ENCODE results near the gene TBC1D14.
"Not testable (repeated sequence)": the region's sequence is repeated elsewhere in the genome, so short reads cannot be mapped to it uniquely, and the experiment has no call there.

TBC1D14 gene

DNA sequence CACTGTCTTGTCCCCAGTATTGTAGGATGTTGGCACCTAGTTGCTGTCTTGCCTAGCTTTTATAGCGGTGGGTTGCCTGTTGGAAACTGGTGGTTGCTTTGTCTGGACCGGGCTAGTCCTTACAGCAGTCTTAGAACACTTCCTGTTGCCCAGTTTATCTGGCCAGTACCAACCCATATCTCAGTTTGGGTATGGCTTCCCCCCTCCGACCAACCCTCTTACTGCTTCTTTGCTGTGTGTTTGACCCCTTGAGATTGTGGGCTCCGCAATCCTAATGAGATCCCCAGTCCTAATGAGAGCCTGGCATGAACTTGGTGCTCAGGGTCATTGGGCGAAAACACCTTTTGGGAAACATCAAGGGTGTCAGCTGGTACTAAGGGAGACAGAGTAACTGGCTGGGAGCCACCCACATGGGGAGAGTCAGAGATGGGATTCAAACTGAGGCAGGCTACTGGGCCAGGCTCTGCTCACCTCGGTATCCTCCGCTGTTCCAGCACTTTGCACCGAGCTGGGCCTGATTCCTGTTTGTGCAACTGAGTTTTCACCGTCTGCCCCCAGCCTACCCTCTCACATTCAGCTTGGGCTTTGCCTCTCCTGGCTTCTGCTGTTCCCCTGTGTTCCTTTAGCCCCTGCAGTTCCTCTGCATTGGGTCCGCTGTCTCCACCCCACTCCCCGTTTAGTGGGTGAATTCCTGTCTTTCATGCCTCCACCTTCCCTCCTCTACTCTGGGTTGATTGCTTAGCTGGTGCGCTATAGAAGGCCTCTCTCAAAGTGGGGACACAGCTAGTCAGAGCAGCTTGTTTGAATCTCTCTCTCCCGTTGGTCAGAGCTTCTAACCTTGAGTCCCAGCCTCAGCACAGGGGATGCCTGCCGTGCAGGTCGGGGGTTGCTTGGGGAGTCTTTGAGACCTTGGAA, 1.6 kb downstream of the TBC1D14 start:
- DNase-seq: no peak

DNA sequence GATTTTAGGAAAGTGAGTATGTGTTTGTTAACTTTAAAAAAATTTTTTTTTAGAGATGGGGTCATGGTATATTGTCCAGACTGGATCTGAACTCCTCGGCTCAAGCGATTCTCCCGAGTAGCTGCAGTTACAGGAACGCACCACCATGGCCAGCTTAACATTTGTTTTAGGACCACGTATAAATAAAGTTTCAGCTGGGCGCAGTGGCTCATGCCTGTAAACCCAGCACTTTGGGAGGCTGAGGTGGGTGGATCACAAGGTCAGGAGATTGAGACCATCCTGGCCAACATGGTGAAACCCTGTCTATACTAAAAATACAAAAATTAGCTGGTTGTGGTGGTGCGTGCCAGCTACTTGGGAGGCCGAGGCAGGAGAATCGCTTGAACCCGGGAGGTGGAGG, 2.3 kb downstream of the TBC1D14 start:
- DNase-seq: not testable (repeated sequence)

DNA sequence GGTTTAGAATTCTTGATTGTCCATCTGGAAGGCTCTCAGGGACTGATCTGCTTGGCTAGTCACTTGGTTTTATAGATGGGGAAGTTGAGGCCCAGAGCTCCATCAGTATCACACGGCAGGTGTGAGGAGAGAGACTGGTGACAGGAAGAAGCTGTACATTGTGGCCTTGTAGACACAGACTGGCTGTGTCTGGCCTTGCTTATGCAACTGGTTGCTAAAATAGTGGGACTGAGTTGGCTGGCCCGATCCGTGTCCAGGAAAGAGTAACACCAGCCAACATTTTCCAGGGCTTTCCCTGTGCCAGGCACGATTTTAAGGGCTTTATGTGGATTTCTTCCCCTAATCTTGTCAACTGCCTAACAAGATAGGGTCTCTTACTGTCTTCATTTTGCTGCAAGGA, 2.8 kb downstream of the TBC1D14 start:
- no peak for DNase-seq

DNA sequence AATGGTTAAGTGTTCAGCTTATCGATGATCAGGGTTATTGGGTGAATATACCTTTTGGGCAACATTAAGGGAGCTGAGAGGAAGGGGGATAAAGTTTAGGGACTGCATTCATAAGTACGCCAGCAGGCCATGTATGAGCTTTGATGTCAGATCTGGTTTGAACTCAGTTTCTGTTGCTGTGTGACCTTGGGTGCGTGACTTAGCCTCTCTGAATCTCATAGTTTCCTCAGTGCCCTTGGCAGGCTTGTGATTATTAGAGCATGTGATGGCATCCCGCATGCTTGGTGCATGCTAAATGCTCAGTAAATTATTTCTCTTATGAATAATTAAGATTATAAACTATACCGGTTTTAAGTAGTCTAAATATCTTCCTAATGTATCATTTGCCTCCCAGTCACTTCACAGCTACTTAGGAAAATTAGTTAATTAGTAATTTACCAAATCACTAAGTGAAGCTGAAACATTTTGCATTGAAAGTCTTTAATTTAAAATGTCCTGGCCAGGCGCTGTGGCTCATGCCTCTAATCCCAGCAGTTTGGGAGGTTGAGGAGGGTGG, 3.8 kb downstream of the TBC1D14 start:
- no peak for DNase-seq

DNA sequence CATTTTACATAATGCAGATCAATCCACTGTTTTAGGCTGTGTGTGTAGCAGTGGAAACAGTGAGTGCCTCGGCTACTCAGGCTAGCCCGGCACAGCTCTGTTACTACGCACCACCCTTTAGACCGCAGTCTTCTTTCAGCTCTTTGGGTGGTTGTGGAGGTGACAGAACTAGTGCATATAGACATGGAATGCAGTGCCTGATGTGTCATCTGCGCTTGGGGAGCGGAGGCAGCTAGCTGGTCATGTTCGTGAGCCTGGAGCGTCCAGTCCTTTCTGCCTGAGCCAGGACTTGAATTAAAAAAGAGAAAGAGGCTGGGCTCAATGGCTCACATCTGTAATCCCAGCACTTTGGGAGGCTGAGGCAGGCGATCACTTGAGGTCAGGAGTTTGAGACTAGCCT, 4.8 kb downstream of the TBC1D14 start:
- no peak for DNase-seq

DNA sequence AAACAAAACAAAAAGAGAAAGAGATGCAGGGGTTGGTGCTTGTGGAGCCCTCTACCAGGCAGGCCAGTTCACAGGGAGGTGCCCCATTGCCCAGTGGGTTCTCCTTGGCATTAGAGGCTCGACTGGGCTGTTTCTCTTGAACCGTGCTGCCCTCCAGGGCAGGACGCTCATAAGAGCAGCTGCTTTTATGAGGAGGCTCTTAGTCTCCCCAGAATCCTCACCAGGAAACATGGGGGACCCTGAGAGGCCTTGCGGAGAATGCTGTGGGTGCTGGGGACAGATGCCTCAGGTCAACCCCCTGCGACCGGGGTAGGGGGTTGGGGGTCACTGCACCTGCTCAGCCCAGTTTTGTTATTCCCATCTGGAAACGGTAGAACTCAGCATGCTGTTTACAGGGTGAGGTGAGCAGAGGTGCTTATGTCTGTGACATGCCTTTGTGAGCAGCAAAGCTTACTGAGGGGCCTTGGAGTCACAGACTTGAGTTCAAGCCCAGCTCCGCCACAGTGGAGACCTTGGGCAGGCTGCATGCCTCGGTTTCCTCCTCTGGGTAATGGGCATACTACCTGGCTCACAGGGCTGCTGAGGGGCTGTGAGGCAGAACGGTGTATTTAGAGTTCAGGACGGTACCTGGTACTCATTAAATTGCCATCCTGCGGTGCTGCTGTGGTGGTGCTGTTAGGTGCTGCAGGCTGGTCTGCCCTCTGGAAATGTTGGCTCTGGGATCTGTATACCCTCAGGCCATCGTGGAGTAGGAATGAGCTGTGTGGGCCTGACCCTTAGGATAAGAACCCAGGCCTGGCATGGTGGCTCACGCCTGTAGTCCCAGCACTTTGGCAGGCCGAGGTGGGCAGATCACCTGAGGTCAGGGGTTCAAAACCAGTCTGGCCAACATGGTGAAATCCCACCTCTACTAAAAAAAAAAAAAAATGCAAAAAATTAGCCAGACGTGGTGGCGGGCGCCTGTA, 5.7 kb downstream of the TBC1D14 start:
- DNase-seq: no peak

DNA sequence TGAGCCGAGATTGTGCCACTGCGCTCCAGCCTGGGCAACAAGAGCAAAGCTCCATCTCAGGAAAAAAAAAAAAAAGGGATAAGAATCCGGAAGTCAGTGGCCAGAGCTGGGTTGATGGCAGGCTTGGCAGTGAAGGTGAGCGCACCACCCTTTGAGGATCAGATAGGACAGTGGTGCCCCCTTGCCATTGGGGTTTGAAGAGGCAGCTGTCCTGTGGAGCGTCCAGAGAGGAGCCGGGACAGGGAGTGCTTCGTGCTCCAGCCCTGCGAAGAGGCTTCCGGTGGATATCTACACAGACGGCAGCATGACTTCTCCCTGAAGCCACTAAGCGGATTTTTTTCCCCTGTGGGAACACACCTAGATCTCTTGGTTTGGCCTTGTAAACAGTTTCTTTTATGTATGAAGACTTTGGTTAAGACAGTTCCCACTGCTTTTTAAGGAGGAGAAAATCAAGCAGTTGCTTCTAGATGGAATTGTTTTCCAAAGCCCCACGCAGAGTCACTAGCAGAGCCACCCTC, 6.5 kb downstream of the TBC1D14 start:
- no peak for DNase-seq

DNA sequence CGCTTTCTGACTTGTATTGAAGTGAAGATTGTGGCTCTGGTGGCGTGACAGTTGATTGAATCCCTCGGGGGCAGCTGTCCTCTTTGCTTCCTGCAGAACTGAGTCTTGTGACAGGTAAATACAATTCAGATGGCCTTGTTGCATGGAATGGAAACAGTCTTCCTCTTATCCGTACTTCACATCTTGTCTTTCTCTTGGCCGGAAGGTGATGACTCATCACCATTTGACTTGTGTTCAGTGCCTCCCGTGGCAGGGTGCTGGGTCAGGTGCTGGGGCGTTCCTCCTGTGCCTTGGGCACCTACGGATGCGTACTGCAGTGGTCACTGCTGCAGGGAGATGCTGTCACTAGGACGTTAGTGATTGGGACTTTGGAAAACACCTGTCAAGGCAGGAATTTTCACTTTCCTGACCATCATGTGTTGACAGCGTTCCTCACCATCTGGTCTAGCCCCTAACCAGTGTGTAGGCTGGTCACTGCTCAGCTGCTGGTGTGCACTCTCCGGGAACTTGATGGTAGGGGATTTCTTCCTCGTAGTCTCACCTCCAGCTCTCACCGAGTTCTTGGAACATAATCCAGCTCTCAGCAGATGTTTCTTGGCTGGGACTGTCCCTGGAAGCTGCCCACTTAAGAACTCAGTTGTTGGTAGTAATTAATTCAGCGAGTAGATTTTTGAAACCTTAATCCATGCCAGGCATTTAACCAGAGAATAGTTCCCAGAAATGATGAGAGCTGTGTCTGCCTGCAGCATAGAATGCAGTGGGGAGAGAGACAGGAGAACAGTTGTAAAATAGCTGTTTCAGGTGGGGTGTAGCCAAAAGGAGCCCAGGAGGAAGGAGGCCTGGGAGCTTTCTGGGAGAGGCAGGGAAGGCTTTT, 7.2 kb downstream of the TBC1D14 start:
- peak; percentile 61 to 71 for DNase-seq

DNA sequence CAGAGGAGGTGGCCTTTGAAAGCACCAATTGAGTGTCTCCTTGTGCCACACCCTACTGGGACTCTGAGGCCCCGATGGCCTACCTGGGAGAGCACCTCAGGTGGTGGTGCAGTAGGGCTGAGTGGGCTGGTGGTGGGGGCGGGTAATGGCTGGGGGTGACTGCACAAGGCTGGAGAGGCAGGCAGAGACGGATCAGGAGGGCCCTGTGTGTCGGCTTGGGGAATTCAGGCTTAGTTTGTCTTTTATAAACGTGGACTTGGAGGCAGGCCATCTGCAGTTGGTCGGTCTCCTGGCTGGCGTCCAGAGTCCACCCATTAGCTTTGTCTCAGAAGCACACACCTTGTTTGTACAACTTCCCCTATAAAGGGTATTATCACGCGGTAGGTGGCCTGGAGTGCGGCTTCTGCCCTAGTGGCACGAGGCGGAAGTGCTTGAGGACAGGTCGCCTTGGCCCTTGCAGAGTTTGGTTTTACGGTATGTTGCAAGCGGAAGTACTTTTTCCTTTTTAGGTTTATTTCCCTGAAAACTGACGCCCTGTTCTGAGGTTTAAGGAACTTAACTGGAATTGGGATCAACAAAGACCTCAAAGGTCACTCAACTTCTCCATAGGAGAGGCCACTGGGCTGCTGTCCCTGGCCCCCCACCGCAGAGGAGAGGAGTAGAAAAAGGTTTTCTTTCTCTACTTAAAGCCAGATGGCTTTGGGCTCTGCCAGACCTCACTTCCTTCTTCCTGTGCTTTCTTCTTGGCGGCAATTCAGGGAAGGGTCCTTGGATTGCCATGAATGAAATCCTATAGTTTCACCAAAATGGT, 8.0 kb downstream of the TBC1D14 start:
- DNase-seq: peak; percentile 41 to 76

DNA sequence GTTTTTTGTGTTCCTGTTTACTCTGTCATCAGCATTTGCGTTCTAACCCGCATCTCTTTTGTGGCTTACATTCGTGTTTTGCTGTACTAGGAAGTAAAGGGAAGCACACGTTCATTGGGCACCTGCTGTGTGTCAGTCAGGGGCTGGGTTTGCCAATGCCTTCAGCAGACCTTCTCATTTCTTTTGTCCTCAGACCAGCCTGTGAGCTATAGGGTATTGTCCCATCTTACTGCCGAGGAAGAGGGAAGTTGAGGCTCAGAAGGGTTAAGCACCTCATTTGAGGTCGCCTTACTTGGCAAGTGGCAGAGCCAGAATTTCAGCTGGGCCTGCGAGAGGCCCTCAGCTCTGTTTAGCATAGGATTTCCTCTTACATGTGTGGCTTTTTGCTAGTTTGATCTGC, 8.7 kb downstream of the TBC1D14 start:
- peak; percentile 20 to 41 for DNase-seq

DNA sequence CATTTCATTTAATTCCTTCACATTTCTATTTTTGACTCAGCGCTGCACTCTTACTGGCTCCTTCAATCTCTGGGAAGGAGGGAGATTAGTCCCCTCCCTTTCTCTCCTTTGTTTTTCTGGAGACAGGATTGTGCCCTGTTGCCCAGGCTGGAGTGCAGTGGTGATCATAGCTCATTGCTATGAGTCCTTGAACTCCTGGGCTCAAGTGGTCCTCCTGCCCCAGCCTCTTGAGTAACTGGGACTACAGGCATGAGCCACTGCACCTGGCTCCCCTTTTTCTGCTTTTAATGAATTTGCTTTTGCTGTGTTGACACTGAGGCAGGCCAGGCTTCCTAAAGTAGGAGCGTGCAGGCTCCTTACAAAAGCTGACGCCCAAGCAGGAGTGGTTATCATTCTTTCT, 10.5 kb downstream of the TBC1D14 start:
- DNase-seq: no peak

DNA sequence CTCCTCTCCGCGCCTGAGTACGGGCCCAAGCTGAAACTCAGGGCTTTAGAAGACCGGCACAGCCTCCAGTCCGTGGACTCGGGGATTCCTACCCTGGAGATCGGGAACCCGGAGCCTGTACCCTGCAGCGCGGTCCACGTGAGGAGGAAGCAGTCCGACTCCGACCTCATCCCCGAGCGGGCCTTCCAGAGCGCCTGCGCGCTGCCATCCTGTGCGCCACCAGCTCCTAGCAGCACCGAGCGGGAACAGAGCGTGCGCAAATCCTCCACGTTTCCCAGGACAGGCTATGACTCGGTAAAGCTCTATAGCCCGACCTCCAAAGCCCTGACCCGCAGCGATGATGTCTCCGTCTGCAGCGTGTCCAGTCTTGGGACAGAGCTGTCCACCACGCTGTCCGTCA, 13.9 kb downstream of the TBC1D14 start:
- no peak for DNase-seq

DNA sequence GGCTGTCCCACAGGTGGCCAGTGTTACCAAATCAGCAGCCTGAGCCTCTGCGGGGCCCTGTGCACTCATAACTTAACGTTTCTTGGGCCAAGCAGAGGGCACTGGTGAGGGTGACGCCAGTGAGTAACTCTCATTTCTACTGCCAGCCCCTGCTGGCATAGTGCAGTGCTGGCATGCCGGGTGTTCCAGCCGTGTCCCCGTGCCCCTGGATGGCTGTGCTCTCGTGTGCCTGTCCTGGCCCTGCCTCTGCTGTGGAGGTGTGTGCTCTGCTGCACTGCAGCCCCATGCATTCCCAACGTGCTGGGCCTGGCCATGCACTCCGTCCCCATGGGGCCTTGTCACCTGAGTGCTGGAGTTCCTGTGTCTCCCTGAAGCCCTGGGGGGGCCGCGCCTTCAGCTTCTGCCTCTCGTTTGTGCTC, 14.7 kb downstream of the TBC1D14 start:
- DNase-seq: no peak

DNA sequence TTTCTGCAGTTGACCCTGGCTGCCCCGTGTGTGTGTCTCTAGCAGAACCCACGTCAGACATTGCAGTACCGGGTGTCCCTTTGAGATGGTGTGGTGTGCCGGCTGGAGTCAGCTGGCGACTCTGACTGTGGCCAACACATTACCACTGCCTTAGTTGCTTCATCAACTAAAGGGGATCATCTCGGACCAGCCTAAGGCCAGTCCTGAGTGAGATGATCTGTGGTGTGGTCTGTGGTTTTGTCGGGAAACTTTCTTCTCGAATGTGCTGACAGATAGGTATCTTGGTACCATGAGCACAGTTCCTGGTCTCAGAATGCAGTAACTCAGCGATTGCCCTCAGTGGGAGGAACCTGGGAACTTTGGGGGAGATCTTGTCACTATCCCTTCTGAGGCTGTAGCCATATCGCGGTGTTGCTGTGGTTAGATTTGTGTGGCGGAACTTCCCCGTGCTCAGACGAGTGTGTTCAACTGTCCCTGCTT, 15.8 kb downstream of the TBC1D14 start:
- peak; percentile 33 to 44 for DNase-seq

DNA sequence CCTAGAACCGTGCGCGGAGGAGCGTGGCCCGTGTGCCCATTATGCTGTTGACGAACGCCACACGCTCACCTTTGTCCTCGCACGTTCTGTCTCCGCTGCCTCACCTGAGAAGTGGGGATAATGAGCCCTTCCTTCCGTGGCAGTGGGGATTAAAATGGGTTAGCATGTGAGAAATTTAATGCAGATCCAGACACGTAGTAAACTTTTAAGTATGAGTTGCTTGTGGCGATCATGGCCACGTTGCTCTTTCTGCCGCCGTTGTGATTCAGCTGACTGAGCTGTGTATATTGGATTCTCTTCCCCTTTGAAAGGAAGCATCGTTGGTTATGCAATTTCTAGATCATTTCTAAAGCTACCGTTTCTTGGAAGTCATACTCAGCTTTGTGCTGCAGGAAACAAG, 16.5 kb downstream of the TBC1D14 start:
- DNase-seq: peak in 1 of 2 donors; percentile 17

DNA sequence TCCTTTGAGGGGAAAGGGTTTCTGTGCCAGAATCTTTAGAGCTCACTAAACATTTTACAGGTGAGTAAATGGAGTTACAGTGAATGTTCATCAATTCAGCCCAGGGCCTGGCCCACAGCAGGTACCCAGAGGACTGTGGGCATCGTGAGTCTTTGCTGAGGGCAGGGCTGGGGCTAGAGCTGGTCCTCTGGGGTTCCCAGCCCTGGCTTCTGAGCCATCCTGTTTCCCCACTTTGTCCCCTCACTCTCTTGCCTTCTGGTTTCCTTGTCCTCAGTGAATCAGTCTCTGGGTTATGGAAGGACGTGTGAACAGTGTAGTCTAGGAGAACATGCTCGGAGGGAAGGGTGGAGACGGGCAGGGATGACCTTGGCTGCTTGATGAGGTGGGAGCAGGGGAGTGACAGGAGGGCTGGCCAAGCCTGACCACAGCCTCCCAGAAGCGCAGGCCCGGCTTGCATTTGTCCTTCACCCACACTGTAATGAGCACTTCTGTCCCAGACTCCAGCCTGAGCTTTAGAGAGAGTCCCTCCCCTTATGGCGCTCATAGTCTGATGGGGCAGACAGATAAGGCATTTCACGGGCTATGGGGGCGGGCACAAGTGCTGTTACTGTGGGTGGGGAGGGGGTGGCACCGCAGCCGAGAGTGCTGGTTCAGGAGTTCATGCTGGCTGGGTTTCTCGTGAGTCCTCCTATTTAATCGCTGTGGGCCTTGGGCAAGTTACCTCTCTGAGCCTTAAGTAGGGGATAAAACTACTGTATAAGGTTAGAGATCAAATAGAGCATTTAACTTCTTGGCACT, 17.3 kb downstream of the TBC1D14 start:
- DNase-seq: peak; percentile 57 to 69

DNA sequence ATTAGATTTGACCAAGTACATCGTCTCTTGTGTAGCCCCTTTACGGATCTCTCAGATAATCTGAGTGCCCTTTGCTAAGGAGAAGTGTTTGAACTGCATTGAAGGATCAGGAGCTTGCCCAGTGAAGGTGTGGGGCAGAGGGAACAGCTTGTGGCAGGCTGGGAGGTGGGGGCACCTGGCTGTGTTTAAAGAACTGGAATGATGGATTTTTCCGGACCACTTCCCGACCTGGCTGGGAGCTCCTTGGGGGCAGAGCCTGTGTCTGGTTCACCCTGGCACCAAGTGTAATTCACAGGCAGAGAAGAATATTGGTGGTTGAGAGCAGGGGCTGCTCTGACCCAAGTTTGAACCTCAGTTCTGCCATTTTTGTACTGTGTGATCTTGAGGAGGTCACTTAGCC, 18.5 kb downstream of the TBC1D14 start:
- DNase-seq: no peak

DNA sequence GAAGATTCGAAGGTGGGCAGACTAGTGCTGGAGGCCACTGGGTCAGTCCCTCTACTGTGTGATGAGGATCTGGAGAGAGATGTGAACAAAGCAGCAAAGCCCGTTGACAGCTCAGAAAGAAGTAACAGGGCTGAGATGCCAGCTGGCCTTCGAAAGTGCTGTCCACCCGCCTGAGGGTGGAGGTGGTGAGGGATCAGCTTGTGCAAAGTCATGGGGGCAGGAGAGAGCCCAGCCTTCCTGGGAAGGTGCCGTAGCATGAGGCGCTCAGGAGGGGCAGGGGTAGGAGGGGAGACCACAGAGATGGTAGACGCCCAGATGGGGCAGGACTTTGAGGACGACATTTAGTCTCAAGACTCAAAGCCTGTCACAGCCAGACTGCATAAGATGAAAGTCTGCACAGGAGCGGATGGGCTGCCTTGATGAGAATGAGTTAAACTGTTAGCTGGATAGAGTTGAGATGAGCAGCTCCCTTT, 19.7 kb downstream of the TBC1D14 start:
- no peak for DNase-seq

DNA sequence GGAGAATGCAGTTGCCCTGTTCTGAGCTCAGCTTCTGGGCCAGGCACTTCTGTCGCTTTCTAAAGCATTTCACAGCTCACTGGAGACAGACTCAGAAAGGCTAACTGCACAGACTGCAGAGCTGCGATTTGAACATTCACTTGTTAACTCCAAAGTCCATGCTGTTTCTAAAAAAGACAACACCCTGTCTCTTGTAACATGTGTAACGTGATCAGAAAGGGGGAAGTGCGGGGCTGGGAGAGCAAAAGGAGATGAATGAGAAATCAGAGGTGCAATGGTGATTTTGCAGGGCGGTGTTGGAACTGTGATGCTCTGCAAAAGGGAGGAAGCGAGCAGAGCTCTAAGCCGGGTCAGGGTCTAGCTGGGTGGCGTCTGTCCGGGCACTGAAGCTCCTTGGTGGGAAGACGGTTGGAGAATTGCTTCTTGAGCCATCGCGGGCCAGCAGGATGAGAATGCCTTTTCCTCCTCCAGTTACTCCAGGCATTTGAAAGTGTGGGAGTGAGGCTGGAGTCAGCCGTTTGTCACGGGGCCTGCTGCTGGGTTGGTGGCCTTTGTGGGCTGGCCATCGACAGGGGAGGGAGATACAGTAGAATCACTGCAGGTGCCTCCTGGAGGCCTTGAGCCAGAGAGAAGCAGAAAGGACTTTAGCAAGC, 20.3 kb downstream of the TBC1D14 start:
- DNase-seq: peak in 1 of 2 donors; percentile 28
